GM19455 (cell line): Measurements from ENCODE around the gene SLF2.
A peak's percentile ranks its signal among the peaks of the same experiment; 100 is the strongest.

Experiments used
- ATAC-seq: cut with Tn5 transposase; IDR thresholded peaks from one replicate; pipeline ENCODE4 v1.9.1; 2021; ENCODE audit not compliant: unreplicated experiment

SLF2 gene

DNA sequence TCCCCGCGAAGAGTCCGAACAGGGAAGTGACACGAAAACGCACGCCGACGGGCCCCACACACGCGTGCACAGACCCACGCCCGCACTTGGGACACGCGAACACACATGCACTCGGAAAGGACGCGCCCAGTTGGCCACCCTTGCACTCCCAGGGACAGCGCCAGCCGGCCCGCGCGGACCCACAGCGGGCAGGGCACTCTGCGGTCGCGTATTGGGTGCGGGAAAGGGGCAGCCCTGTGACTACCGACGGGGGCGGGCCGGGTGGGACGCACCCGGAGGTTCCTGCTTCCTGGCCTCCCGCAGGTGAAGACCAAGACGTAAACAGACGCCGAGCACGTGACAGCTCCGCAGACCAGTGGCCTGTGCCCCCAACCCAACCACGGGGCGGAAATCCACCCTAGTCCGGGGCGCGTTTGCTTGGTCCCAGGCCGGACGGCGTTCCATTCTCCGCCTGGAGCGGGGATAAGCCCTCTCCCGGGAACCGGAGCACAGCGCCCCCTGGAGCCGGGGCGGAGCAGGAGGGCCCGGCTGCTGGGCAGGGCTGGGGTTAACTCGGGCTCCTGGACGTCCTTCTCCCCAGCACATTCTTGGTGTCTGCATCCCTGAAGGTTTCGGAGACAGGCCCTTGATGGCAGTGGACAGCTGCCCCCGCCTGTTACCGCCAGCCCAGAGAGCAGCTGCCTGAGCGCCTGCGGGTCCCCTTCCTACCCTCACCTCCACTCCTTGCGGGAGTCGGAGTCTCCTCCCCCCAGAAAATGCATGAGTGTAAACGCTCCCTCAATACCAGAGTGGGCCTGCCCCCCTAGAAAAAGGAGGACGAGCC is 84.8 kb downstream of the SLF2 start:
- ATAC-seq, result peak; percentile 42

DNA sequence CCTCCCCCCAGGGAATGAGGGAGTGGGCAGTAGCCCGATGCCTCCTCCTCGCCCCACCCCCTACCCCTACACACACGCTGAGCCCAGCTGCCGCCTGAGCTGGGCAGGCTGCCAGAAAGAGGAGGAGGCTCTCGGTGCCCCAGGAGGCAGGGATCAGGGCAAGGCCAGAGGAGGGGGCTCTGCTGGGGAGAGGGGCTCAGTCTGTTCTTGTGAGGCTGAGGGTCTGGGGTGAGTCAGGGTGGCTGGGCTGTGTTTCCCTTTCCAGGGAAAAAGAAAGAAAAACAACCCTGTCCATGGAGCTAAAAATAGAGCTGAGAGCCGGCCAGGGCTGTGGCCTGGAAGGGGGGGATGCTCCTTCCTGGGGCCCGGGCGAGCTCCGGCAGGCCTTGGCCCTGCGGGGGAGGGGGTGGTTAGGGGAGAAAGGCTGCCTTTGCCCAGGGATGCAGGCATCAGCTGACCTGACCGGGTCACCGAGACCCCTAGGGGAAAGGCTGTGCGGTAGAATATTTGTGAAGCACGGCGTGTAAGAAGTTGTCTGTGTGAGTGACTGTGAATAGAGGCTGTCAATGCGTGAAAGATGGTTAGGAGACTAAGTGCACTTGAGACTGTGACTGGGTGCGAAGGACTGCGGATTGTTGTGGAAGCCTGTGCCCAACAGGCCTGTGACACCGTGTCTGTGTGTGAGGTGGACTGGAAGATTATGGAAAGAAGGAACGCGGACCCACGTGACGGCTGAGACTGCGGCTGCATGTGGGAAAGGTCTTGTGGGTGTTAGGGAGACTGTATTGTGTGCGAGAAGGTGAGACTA is 85.6 kb downstream of the SLF2 start:
- peak; percentile 14 for ATAC-seq

DNA sequence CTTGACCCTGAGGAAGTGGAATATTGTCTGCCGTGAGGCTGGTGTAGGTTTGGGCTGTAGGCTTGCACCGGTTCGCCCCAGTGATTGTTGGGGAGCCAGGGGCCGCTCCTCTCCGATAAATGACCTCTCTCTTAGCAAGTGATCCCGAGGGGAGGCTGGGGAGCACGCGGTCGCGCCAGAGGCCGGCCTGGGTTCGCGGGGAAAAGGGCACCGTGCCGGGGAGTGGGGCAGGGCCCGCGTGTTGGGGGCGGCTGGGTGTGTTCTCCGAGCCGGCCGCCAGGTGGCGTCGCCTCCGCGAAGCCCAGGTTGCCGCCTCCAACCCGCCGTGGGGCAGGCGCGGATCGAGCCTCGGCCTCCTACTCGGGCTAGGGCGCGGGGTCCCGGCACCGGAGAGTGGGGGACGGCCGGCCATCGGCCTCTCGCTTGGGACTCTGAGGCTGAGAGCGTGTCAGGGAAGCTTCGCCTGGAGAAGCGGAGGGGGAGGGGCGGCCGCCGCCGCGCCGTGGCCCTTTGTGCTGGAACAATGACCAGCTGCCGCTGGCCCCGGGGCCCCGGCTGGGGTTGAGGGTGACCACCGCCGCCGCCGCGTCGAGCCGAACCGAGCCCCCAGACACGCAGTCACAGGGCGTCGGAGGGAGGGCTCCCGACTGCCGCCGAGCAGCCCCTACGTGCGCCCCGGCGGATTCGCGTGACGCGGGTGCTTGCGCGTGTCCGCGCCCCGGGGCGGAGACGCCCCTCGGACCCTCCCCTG is 86.4 kb downstream of the SLF2 start:
- ATAC-seq, result peak; percentile 58

DNA sequence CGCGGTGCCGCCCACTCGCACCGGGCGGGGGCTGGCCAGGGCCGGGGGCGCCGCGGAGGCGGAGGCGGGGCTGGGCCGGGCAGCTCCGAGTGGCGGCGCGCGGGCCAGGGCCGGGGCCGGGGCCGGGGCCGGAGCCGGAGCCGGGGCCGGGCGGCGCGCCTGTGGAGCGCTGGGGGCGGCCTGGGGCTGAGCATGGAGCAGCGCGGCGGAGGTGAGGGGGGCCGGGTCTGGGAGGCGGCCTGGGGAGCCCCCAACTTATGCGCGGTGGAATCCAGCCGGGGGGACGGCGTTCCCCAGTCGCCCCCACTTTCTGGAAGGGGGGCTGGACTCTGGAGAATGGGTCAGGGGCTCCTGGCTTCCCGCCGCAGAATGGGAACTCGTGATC is 87.0 kb downstream of the SLF2 start, which contains the start of gene LZTS2:
LZTS2 (plus strand) TSS at position 67 of the 385 bp plus-strand sequence. CDS start 2,731 bp downstream, outside the sequence.
- ATAC-seq, result no peak

DNA sequence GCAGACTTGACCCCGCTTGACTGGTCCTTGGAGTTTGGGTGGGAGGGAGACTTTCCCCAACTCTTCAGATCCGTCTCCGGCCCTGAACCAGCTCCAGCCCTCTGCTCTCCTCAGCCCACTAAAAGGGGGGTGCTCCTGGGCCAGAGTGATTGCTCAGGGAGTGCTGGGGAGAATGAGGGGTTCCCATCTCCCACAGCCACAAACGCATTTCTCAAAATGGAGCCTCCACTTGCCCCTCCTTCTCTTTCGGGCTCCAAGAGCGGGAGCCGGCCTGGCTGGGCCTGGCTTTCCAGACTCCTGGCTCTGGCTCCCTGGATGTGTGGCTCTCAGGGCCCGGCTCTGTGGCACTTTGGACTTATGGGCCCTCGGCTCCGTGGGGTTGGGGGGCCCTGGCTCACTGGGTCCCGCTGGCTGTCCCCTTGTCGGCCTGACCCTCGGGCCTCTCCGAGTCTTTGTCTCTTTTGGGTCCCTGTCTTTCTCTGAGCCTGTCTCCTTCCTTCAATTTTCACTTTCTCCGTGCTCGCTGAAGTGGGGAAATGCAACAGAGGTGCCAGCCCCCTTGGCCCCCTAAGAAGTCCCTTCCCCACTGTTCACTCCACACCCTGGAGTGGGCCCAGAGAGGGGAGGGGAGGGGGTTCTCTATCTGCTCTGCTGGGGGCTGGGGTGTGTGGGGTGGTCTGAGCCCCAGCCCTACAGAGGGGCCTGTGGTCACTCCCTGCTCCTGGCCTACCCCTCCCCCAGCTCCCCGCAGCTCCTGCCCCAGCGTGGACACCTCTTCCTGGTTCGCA is 87.6 kb downstream of the SLF2 start:
- no peak for ATAC-seq

DNA sequence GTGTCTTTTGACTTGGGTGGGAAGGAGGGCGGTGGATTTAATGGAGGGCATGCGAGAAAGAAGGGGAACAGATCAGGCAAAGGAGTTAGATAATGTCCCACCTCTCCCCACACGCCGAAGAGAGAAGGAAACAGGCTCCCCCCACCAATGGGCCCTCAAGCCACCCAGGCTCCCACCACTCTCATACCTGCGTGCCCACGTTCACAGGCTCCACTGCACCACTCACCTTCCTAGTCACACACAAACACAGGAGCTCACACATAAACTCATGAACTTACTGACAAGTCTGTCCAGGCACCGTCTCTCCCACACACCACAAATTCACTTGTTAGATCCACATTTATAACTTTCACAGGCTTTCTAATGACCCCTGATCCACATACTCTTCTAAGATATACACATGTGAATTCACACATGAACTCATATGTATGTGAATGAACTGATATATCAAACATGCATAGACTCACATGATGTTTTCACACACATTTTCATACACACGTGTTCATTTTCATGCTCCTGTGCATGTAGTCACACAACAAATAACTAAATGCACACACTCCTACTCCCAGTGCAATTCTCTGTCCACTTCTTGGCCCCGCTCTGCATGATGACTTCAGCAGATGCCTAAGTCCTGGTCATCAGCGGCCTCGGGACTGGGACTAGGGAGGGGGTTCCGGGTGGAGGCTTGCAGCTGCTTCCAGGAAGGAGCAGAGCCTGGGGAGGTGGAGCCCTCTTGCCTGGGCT is 88.3 kb downstream of the SLF2 start:
- no peak for ATAC-seq

DNA sequence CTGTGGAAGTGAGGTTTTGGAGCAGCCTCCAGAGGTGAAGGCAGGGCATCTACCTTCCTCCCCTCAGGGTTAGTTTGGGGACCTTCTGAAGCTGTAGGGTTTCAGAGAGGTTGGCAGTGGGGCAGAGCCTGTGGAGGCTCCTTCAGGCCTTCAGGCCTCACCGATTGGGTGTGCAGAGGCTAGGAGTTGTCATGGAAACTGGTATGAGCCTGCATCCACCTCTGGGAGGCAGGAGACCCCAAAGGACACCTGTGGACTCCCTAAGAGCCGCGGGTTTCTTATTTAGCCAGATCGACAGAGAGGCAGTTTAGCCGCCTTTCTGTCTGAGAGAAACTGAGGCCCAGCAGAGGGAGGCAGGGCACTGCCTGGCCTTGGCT is 88.9 kb downstream of the SLF2 start:
- ATAC-seq, result no peak

DNA sequence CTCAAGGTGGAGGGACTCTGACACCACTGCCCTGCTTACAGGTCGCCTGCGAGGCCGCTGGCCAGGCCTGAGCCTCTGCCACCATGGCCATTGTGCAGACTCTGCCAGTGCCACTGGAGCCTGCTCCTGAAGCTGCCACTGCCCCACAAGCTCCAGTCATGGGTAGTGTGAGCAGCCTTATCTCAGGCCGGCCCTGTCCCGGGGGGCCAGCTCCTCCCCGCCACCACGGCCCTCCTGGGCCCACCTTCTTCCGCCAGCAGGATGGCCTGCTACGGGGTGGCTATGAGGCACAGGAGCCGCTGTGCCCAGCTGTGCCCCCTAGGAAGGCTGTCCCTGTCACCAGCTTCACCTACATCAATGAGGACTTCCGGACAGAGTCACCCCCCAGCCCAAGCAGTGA is 89.7 kb downstream of the SLF2 start:
- no peak for ATAC-seq

DNA sequence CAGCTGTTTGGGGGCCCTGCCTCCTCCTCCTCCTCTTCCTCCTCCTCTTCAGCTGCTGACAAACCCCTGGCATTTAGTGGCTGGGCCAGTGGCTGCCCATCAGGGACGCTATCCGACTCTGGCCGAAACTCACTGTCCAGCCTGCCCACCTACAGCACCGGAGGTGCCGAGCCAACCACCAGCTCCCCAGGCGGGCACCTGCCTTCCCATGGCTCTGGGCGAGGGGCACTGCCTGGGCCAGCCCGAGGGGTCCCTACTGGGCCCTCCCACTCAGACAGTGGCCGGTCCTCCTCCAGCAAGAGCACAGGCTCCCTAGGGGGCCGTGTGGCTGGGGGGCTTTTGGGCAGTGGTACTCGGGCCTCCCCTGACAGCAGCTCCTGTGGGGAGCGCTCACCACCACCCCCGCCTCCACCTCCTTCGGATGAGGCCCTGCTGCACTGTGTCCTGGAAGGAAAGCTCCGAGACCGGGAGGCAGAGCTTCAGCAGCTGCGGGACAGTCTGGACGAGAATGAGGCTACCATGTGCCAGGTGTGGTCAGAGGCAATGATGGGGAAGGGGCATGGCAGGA is 91.0 kb downstream of the SLF2 start:
- no peak for ATAC-seq

DNA sequence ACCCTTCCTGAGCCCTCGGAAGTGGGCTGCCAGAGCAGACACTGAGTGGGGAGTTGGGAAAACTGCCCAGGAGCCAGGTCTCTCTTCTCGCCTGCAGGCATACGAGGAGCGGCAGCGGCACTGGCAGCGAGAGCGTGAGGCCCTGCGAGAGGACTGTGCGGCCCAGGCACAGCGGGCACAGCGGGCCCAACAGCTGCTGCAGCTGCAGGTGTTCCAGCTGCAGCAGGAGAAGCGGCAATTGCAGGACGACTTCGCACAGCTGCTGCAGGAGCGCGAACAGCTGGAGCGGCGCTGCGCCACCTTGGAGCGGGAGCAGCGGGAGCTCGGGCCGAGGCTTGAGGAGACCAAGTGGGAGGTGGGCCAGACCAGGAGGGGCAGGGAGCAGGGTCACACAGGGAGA is 92.6 kb downstream of the SLF2 start:
- no peak for ATAC-seq

DNA sequence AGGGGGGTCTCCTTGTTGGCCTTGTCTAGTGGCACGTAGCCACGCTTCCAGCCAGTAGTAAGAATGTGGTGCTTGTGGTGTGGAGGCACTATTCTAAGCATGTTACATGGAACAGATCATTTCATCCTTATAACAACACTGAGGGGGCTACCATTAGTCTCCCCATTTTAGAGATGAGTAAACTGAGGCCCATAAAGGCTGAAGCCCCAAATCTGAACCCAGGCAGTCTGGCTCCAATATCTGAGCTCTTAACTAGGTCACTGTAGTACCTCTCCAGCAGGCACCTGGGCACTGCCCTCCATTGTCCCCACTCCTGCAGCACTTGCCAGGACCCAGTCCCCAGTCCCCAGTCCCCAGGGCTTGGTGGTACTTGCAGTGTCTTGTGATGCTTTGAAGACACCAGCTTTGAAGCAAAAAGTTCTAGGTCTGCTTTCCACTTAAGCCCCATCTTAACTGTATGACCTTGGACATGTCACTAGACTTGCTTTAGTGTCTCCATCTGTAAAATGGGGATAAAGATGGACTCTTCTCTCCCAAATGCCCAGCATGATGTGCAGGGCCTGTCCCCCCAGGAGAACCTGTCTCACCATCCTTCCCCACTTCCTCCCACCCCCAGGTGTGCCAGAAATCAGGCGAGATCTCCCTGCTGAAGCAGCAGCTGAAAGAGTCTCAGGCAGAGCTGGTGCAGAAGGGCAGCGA is 93.3 kb downstream of the SLF2 start:
- ATAC-seq, result no peak

DNA sequence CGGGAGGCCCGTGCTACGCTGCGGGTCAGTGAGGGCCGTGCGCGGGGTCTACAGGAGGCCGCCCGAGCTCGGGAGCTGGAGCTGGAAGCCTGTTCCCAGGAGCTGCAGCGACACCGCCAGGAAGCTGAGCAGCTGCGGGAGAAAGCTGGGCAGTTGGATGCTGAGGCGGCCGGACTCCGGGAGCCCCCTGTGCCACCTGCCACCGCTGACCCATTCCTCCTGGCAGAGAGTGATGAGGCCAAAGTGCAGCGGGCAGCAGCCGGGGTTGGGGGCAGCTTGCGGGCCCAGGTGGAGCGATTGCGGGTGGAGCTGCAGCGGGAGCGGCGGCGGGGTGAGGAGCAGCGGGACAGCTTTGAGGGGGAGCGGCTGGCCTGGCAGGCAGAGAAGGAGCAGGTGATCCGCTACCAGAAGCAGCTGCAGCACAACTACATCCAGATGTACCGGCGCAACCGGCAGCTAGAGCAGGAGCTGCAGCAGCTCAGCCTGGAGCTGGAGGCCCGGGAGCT is 93.9 kb downstream of the SLF2 start:
- ATAC-seq, result no peak

DNA sequence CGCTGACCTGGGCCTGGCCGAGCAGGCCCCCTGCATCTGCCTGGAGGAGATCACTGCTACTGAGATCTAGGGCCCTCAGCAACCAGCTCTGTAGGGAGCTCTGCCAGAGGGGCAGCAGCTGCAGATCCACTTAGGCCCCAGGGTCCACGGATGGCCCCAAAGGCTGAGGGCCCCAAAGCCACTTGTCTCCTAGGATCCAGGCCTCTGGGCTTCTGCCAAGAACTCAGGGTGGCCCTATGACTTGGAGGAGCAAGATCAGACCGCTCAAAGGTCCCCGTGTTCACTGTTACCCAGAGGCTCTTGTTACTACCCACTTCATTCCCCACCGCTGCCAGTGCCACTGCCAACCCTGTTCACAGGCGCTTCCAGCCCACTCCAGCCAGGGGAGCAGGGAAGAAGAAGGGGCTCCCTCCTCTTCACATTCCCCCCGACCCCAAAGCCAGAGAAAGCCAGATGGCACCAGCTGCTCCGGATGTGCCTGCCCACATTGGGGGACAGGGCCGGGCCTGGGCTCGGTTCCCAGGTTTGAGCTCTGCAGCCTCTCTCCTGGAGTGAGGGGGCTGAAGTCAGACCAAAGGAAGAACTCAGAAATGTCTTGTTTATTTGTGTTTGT is 94.4 kb downstream of the SLF2 start:
- no peak for ATAC-seq

DNA sequence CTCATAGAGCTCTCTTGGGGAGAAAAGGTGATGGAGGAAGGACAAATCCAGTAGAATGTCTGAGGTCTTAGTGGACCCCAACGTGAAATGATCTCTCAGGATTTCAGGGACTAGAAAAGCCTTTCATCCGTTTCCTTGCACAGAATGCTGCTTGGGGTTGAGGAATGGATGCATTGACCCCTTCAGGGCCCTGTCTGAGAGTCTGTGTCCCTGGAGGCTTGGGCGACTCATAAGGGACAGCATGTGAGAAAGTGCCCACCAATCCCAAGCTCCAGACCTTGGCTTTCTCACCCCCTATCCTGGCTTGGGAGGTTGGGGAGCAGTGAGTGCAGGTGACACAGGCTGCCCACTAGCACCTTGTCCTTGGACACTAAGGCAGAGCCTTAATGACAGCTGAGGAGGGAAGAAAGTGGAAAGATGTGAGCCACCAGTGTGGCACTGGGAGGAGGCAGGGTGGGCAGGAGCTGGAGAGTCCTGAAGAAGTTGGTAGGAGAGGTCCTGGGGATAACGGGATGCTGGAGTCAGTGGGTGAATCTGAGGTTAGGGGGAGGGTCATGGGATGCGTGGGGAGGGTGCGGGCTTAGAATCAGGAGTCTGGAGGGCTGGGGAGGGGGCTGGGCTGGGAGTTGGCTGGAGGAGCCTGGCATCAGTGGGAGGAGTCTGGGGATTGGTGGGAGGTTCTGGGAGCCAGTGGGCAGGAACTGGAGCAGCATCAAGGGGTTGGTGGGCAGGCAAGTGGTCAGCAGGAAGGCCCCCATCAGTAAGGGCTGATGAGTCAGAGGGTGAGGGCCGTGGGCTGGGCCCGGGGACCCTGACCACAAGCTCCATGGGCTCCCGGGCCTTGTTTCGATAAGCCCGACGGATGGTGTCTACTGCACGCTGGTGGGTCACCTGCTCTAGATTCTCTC is 95.4 kb downstream of the SLF2 start:
- ATAC-seq, result no peak

DNA sequence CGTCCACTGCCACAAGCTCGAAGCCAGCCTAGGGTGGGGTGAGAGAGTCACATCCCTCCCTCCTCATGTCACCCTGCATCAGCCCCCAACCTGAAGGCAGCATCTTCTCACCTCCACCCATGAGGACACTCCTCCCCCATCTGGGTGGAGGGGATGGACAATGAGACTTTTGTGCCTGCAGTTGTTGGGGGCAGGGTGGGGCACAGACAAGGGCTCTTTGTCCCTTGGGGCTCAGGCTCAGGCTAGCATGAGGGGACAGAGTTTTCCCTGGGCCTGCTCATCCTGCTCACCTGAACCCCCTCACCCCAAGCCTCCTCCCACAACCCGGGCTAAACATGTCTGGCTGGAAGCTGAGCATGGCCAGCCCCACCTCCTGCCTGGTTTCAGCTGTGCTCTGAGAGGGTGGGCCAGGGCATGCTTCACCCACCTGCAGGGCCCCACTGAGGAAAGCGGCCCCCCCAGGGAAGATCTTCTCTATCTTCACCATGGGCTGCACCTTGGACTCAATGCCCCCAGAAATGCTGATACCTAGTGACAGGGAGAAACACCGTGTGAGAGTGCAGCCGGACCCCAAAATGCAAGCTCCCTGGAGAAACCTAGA is 96.2 kb downstream of the SLF2 start:
- no peak for ATAC-seq

DNA sequence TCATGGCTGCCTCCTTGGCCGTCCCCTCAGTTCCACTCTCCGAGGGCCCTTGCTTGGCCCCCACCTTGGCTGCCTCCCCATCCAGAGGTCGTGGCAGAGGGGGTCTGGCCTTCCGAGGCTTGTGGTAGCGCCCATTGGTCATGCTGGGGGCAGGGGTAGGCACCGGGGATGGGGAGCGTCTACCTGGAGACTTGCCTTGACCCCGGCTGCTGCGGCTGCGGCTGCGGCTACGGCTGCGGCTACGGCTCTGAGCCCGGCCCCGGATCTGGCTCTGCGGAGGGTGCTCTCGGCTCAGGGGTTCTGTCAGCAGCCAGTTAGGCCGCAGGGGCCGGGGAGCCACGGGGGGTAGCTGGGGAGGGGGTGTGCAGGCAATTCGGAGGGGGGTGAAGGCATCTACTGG is 97.6 kb downstream of the SLF2 start:
- no peak for ATAC-seq
